Neuron (in vitro differentiated cells): ENCODE results near the gene B4GALT2.

ENCODE experiments used
- H2AFZ ChIP-seq: one replicate; pipeline ENCODE4 v1.6.1; 2013; ENCODE audit warnings: low read depth, mild to moderate bottlenecking, inconsistent platforms, low read length, moderate library complexity
- H3K27me3 ChIP-seq: one replicate; pipeline ENCODE4 v1.6.1; 2013; ENCODE audit warnings: low read length; ENCODE audit not compliant: insufficient read depth
- H3K36me3 ChIP-seq: one replicate; pipeline ENCODE4 v1.6.1; 2013; ENCODE audit warnings: low read length; ENCODE audit not compliant: insufficient read depth
- H3K4me1 ChIP-seq: one replicate; pipeline ENCODE4 v1.6.1; 2013; ENCODE audit warnings: low read length; ENCODE audit not compliant: insufficient read depth
- H3K4me3 ChIP-seq: 2 replicates; pipeline ENCODE4 v1.5.1; 2013; ENCODE audit warnings: mild to moderate bottlenecking, low read length, moderate library complexity
- H3K9me3 ChIP-seq: one replicate; pipeline ENCODE4 v1.6.1; 2013; ENCODE audit warnings: low read length

B4GALT2 gene

GRCh38 chr1:43999455-43999854 lies 20.4 kb downstream of the B4GALT2 start:
- H3K36me3 ChIP-seq, result no peaks in the 10 kb centered on the region
- peaks cover 24% of the 10 kb centered on the region for H3K4me1 ChIP-seq
- H3K4me3 ChIP-seq, result no peak overlapping the region
- no peak overlapping the region for H2AFZ ChIP-seq
- no peaks in the 10 kb centered on the region for H3K9me3 ChIP-seq
- H3K27me3 ChIP-seq, result no peaks in the 10 kb centered on the region

- Histone ChIP-seq H3K9me3 (no peaks in the 10 kb centered on the region), H3K27me3 (no peaks in the 10 kb centered on the region), H3K4me3 (no peak overlapping the region), H2AFZ (no peak overlapping the region), H3K4me1 (peaks cover 24% of the 10 kb centered on the region), H3K36me3 (no peaks in the 10 kb centered on the region)
Measured at GRCh38 chr1:44000122-44000665, 21.2 kb downstream of the B4GALT2 start.

DNA sequence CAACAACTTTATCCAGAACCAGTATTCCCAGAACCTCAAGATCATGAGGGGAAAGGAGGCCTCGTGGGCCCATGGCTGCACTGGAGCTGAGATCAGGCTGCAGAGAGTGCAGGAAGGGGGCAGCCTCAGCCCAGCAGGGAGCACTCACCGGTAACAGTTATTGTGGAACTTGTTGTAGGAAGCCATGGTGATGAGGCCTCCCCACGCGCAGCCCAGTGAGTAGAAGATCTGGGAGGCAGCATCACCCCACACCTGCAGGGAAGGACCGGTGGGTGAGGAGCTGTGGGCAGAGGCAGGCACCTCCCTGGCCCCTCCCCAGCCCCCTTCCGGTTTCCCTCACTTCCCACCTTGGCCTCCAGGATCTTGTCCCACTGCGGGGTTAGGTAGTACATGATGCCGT lies 23.2 kb downstream of the B4GALT2 start:
- H3K36me3 ChIP-seq, result no peaks in the 10 kb centered on the region
- H3K4me3 ChIP-seq, result no peak overlapping the region
- H3K9me3 ChIP-seq, result no peaks in the 10 kb centered on the region
- H2AFZ ChIP-seq, result no peak overlapping the region
- no peaks in the 10 kb centered on the region for H3K27me3 ChIP-seq
- H3K4me1 ChIP-seq, result peaks cover 8% of the 10 kb centered on the region

GRCh38 chr1:44002606-44003157 lies 23.7 kb downstream of the B4GALT2 start:
- Histone ChIP-seq H2AFZ (no peak overlapping the region), H3K4me3 (no peak overlapping the region), H3K4me1 (peaks cover 3% of the 10 kb centered on the region), H3K27me3 (no peaks in the 10 kb centered on the region), H3K9me3 (no peaks in the 10 kb centered on the region), H3K36me3 (no peaks in the 10 kb centered on the region)

GRCh38 chr1:44008259-44008658 lies 29.2 kb downstream of the B4GALT2 start:
- H3K9me3 ChIP-seq, result no peaks in the 10 kb centered on the region
- no peaks in the 10 kb centered on the region for H3K36me3 ChIP-seq
- no peaks in the 10 kb centered on the region for H3K27me3 ChIP-seq
- no peak overlapping the region for H3K4me3 ChIP-seq
- no peaks in the 10 kb centered on the region for H3K4me1 ChIP-seq
- H2AFZ ChIP-seq, result no peak overlapping the region

DNA sequence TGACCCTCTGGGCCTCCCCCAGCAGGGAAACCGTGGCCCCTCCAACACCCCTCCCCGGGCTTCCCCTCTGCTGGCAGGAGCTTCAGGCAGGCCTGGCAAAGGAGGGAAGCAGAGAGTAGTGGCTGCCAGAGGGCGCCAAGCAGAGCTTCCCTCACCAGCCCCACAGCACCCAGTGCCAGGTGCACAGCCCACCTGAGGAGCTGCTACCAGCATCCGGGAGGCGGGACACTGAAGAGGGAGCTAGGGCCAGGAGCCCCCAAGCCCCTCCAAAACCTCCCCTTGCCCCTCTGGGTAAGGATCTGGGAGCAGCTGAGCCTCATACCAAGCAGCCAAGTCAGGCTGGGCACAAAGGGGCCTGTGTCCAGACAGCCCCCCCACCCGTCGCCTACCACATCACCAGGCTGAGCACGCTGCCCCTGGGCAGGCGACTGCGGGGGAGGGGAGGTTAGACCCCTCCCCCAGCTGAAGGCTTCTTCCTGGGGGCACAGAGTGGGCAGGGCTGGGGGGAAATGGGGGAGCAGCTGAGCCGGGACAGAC lies 32.0 kb downstream of the B4GALT2 start:
- H3K4me3 ChIP-seq, result no peak overlapping the region
- H3K27me3 ChIP-seq, result no peaks in the 10 kb centered on the region
- H3K9me3 ChIP-seq, result no peaks in the 10 kb centered on the region
- H3K4me1 ChIP-seq, result peaks cover 10% of the 10 kb centered on the region
- no peak overlapping the region for H2AFZ ChIP-seq
- H3K36me3 ChIP-seq, result no peaks in the 10 kb centered on the region

DNA sequence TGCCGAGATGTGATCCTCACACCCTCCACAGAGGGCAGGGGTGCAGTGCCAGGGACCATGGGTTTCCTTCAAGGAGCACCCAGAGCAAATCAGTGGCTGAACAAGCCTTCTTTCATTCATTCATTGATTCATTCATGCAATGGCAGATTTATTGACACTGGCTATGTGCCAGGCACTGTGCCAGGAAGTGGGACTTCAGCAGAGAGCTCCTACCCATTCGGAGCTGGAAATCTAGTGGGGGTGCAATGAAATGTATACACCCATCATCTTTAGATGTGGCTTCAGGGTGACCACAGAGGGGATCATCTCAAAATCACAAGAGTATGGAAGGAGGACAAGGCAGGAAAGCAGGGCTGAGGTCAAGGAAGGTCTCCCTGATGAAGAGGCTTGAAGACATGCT lies 33.4 kb downstream of the B4GALT2 start:
- Histone ChIP-seq H3K36me3 (no peaks in the 10 kb centered on the region), H3K27me3 (no peaks in the 10 kb centered on the region), H2AFZ (no peak overlapping the region), H3K4me1 (peaks cover 24% of the 10 kb centered on the region), H3K4me3 (no peak overlapping the region), H3K9me3 (no peaks in the 10 kb centered on the region)

DNA sequence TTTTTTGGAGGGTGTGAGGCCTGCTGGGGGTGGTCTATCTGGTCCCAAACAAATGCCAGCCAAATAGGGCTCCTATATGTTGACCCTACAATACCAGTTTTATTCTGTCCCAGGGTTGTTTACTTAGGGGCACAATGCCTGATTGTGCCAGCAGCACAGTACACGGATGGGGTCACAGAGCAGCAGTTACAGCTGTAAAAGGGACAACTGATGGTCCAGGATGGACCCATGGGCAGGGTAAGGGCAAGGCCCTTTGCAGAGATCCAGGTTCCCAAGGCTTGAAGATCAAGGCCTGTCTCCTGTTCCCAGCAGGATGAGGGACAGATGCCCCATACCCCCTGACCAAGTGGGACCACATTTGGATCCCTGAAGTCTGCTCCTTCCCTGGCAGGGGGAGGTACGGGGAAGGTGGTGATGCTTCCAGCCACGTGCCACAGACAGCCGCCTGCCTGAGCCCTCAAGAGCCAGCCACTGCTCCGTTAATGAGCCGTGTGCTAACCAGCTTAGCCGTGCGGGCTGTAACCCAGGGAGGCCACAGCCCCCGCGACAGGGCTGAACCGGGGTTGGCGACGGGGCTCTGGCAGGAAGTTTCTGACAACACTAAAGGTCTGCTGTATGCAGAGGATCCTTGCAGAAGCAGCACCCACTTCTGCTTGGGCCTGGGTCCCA lies 34.1 kb downstream of the B4GALT2 start:
- no peaks in the 10 kb centered on the region for H3K9me3 ChIP-seq
- H3K27me3 ChIP-seq, result no peaks in the 10 kb centered on the region
- H3K36me3 ChIP-seq, result no peaks in the 10 kb centered on the region
- no peak overlapping the region for H3K4me3 ChIP-seq
- peaks cover 27% of the 10 kb centered on the region for H3K4me1 ChIP-seq
- no peak overlapping the region for H2AFZ ChIP-seq

- Histone ChIP-seq H3K9me3 (no peaks in the 10 kb centered on the region), H3K4me3 (no peak overlapping the region), H2AFZ (no peak overlapping the region), H3K27me3 (no peaks in the 10 kb centered on the region), H3K4me1 (peaks cover 27% of the 10 kb centered on the region), H3K36me3 (no peaks in the 10 kb centered on the region)
Measured at GRCh38 chr1:44013949-44014348, 34.9 kb downstream of the B4GALT2 start.

DNA sequence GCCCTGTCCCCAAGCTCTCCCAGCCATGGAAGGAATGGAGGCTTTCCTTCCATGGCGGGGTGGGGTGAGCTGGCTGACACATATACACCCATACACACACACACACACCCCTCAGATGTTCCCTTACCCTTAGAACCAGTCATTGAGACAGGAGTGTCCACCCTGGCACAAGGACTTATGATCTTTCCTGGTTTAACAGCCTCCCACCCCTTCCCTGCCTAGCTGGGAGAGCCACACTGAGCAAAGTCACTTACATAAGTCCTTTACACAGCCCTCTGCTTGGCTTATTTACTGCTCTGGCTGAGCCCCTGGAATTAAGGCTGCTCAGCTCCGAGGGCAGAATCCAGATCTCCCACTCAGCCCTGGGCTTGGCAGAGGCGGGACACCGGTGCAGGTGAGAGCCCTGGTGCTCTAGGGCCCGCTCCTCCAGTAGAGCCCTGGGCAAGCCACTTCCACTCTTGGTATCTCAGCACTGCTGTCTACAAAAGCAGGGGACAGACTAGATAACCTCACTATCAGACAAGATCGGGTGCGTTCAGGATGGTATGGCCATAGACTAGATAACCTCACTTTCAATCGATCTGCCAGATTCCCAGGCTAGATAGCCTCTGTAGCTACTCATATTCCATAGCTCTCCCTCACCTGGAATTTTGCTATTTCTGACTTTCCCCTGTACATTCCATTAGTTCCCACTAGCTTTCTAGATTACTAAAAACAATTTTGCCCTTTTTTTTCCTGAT lies 35.5 kb downstream of the B4GALT2 start:
- H3K27me3 ChIP-seq, result no peaks in the 10 kb centered on the region
- H3K36me3 ChIP-seq, result no peaks in the 10 kb centered on the region
- no peaks in the 10 kb centered on the region for H3K9me3 ChIP-seq
- H3K4me3 ChIP-seq, result no peak overlapping the region
- H2AFZ ChIP-seq, result no peak overlapping the region
- peaks cover 27% of the 10 kb centered on the region for H3K4me1 ChIP-seq

DNA sequence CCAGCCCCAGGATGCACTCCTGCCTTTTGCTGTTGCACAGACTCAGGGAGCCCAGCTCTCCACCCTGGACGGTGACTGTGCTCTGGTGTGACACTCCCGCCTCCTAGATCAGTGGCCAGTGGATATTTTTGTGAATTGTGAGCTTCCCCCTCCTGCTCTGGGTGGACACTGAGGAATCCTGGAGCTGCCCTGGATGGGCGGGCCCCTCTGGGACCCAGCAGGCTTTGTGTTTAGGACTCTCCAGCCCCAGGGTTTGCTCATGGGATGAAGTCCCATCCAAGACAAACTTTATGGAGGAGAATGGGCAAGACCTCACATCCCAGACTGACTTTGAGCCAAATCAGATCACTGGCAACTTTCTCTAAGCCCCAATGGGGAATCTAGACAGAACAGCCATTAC lies 36.2 kb downstream of the B4GALT2 start:
- H3K36me3 ChIP-seq, result no peaks in the 10 kb centered on the region
- peaks cover 27% of the 10 kb centered on the region for H3K4me1 ChIP-seq
- H3K9me3 ChIP-seq, result no peaks in the 10 kb centered on the region
- no peak overlapping the region for H2AFZ ChIP-seq
- no peak overlapping the region for H3K4me3 ChIP-seq
- no peaks in the 10 kb centered on the region for H3K27me3 ChIP-seq

- peaks cover 27% of the 10 kb centered on the region for H3K4me1 ChIP-seq
- H2AFZ ChIP-seq, result no peak overlapping the region
- no peaks in the 10 kb centered on the region for H3K27me3 ChIP-seq
- H3K4me3 ChIP-seq, result no peak overlapping the region
- no peaks in the 10 kb centered on the region for H3K9me3 ChIP-seq
- H3K36me3 ChIP-seq, result no peaks in the 10 kb centered on the region
Measured at GRCh38 chr1:44016041-44016889, 37.3 kb downstream of the B4GALT2 start.
